KBM-7 (cell line): Measurements from ENCODE around the gene ALK.

Source experiments
- DNase-seq: peaks from one replicate; pipeline ENCODE4 v3.0.0-alpha.2; 2015
- in situ Hi-C: fragments of 300-500 bp; cut with MboI; formaldehyde crosslinking; loops from 2 replicates; pipeline ENCODE4 v1.14.3; 2020; ENCODE audit warnings: low sequenced_read_pairs, low pct_unique_long_range_greater_than_20kb, mixed read lengths

The ALK gene

GRCh38 chr2:29426354-29426753, 495.0 kb downstream of the ALK start:
- in situ Hi-C loops = no loop called here
- no peak for DNase-seq

DNA sequence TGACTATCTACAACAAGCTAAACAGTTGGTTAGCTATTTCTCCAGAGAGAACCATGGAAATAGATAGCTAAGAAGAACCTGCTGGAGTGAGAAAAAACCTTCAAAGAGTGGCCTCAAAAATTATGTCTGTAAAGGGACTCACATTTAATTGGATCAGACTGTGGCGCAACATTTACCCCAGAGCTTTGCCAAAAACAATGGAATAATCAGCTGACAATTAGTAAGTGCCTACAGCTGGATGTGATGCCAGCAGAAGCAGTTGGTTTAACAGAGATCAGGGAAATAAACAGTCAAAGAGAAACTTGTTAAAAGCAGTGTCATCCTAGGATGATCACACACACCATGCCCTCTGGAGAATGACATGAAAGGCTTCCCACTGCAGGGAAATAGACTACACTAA, 495.5 kb downstream of the ALK start:
- no peak for DNase-seq
- in situ Hi-C loops = no loop called here

- in situ Hi-C loops = no loop called here
- DNase-seq = peak; percentile 2
Measured at GRCh38 chr2:29423061-29423666, 498.2 kb downstream of the ALK start.

GRCh38 chr2:29420999-29421782, 500.2 kb downstream of the ALK start:
- in situ Hi-C loops = no loop called here
- no peak for DNase-seq

- in situ Hi-C loops = no loop called here
- DNase-seq = no peak
Measured at GRCh38 chr2:29420464-29420863, 500.9 kb downstream of the ALK start.

DNA sequence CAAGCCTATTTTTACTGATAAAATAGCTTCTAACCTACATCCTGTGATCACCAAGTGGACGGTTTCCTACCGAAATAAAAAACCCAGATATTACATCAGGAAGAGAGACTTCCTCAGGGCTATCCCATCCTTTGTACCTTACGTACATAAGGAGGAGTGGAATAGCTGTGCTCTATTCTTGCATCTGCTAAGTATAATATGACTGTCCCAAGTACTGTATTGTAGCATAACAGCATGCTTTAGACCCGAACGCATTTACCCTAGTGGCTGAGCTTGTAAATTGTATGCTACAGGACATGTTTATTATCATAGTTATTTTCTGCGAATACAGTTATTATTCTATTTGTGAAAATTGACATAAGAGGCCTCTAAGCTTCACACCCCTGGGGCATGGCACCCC, 503.8 kb downstream of the ALK start:
- in situ Hi-C loops = no loop called here
- DNase-seq = no peak

- no peak for DNase-seq
- in situ Hi-C loops = no loop called here
Measured at GRCh38 chr2:29412197-29412925, 509.0 kb downstream of the ALK start.

- no peak for DNase-seq
- in situ Hi-C loops = no loop called here
Measured at GRCh38 chr2:29405707-29406106, 515.7 kb downstream of the ALK start.

DNA sequence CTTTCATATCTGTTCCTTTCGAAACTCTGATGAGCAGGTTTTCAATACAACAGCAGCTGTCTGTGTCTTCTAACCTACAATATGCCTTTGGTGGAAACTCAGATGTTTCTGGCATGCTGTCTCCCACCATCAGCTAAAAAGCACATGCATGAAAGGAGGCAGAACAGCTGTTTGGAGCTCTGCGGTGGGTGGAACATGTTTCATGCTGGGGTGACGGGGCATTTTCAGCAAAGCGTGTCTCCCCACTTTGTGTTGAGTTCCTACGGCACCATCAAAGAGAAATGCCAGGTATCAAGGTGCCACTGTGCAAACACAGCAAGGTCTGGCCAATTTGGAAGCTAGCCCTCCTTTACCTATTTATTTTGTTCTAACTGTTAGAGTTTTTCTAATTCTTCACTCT, 516.1 kb downstream of the ALK start:
- DNase-seq = no peak
- in situ Hi-C loops = no loop called here

DNA sequence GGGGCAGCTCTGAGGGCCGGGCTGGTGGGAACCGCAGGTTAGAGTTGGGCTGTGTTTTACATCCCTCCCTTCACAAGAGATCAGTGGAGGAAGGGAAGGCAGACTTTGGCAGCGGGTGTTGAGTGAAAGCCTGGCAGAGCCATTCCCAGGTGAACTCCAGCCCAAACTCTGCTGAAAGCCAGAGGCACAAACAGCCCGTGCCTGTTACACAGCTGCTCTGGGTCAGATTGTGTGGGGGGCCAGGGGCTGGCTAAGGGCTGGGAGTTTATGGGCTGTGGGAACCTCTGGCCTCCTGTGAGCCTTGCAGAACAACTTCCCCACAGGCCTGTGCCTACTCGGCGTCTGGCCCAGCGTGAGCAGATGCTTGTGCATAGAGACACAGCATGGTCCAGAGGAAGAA, 519.4 kb downstream of the ALK start:
- in situ Hi-C loops = no loop called here
- no peak for DNase-seq

DNA sequence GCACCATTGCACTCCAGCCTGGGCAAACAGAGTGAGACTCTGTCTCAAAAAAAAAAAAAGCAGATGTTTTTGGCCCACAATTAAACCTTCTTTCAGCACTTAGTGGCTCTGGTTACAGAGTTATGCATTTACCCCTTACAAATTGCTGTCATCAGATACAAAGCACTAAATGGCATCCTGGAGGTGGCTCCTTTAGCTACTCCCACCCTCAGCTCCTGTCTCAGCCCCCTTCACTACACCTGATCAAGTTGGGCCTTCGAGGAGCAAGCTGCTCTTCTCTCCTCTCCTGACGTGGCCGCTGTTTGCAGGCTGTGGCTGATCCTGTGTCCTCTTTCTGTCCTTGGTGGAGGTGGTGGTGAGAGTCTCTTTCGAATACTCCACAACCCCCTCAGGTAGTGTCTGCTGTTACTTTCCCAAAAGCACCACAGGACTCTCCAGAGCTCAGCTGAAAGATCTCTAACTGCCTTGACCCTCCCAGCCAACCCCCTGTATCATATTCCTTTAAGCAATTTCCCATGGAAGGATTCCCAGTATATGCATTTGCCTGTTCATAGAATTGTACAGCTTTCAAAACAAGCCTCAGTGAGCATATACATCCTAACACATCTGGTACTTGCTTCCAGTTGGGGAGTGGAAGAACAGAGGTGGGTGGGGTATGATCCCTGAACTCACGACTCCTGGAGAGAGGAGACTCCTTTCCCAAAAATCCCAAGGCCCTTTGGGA, 520.3 kb downstream of the ALK start:
- in situ Hi-C loops = no loop called here
- DNase-seq = no peak

GRCh38 chr2:29398384-29399237, 522.8 kb downstream of the ALK start:
- DNase-seq = no peak
- in situ Hi-C loops = no loop called here

GRCh38 chr2:29397713-29398112, 523.7 kb downstream of the ALK start:
- DNase-seq = no peak
- in situ Hi-C loops = no loop called here

GRCh38 chr2:29397039-29397438, 524.3 kb downstream of the ALK start:
- no peak for DNase-seq
- in situ Hi-C loops = no loop called here

DNA sequence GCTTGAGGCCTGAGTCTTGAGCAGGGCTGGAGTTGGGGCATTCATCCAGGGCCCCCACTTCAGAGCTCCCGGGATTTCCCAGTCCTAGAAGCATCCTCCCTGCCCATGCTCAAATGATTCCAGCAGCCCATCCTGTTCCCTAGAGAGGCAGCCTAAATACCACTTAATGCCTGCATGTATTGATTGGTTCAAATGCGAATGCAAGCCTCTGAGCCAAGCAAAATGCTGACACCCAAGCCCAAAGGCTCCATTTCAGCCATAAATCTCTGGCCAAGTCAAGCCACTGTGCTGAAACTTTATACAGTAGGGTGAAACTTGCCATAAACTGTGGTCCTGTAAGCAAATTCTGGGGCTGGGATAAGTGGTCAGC, 526.4 kb downstream of the ALK start:
- in situ Hi-C loops = no loop called here
- DNase-seq = no peak

- in situ Hi-C loops = no loop called here
- DNase-seq = no peak
Measured at GRCh38 chr2:29394311-29394980, 526.9 kb downstream of the ALK start.

DNA sequence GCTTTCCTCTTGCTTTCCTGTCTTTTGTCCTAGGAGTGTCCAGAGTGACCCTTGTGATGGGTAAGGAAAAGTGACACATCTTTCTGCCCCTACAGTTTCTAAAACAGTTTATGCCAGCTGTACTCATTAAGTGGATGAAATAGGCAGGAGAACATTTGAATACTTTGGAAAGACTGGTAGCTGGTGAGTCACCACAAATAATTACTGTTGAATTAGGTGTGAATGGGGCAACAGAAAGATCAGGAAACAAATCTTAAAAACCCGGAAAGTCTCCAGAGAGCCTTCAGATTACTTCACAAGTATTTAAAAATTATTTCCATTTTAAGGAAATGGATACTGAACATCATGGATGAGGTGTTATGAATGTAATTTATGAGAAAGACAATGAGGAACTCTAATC, 527.7 kb downstream of the ALK start:
- DNase-seq = no peak
- in situ Hi-C loops = no loop called here

DNA sequence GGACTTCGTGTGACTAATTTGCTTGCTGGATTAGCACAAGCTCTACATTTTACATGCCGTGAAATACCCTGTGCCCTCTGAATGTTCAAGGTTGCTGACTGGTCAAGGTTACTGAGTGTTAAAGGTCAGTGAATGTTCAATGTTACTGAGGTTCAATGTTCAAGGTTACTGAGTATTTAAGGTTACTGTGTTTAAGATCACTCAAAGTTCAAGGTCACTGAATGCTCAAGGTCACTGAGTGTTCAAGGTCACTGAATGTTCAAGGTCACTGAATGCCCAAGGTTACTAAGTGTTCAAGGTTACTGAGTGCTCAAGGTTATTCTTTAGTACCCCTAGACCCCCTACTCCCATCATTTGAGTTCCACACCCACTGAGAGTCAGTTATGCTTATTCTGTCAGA, 528.6 kb downstream of the ALK start:
- in situ Hi-C loops = no loop called here
- DNase-seq = no peak

DNA sequence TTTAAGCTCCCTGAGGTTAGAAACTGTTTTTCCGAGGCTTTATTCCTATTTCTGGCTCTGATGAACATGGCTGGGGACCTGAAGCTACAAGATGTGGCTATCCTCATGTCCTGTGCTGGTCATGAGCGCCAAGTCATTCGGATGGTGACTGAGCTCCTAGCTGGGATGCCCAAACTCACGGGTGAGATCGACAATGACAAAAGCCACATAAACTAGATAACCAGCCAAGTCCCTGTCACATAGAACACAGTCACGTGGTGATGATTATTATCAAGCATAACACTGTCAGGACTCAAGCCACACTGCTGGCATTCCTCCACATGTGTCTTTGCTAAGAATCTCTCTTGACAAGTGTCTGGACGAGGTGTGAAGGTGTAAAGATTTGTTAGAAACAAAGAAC, 531.2 kb downstream of the ALK start:
- no peak for DNase-seq
- in situ Hi-C loops = no loop called here
